Sigmoid colon (tissue), 4 donors: ENCODE measurements around the gene PRKG1.

Source experiments
- CTCF ChIP-seq, 4 experiments: fragments of 450-650 bp in 3 of 4; fragments of 200-600 bp in 1 of 4; IDR thresholded peaks; one replicate each; pipeline ENCODE4 v1.5.1; 2016 to 2019; ENCODE audit warnings: antibody characterized with exemption in 4 of 4, mild to moderate bottlenecking in 3 of 4, moderate library complexity in 2 of 4
- POLR2AphosphoS5 ChIP-seq, 4 donors: sonication (generic); formaldehyde crosslinking; IDR thresholded peaks; one replicate each; pipeline ENCODE4 v1.6.1; 2017; ENCODE audit warnings: antibody characterized with exemption in 4 of 4

GRCh38 chr10:51596695-51597094 is 522.4 kb downstream of the PRKG1 start:
- TF ChIP-seq POLR2AphosphoS5 (IDR thresholded peaks at IDR 0.05) (no peak), CTCF (IDR thresholded peaks at IDR 0.05) (no peak)
